SK-N-SH (cell line): ENCODE results near the gene CCDC71. TPM values are rescaled to one million over a fixed set of nuclear protein-coding genes. Genes with fewer than 3 reads are reported as not detected.

Experiments used
- CTCF ChIA-PET: fragments of 300-600, 350-600 bp; formaldehyde crosslinking; extraction: SDS; loops from one replicate; lab custom pipeline; 2021; lab: Yijun Ruan, JAX
- POLR2A ChIA-PET: fragments of 350-600 bp; sonication (Branson Sonifier 250); formaldehyde crosslinking; extraction: SDS; loops from one replicate; lab custom pipeline; 2020; ENCODE audit warnings: antibody characterized with exemption, inconsistent platforms; lab: Yijun Ruan, JAX
- DNase-seq: peaks from one replicate; pipeline ENCODE4 v3.0.0; 2012
- H2AFZ ChIP-seq: fragments of 200-600 bp; sonication (generic); 2 replicates; pipeline ENCODE4 v1.8.1; 2016; ENCODE audit warnings: antibody characterized with exemption, mild to moderate bottlenecking, low read depth
- H3F3A ChIP-seq: fragments of 200-600 bp; sonication (generic); replicated peaks from 2 replicates; pipeline ENCODE3; 2016; ENCODE audit warnings: antibody characterized with exemption, mild to moderate bottlenecking; ENCODE audit not compliant: insufficient read depth
- H3K27ac ChIP-seq, 2 experiments: fragments of 200-500 bp in 1 of 2; fragments of 200-600 bp in 1 of 2; sonication (Bioruptor generic) in 1 of 2; sonication (generic), shearing (Covaris generic) in 1 of 2; 2 replicates each; pipeline versions ENCODE4 v1.5.1 to v1.6.1; 2014 to 2016; ENCODE audit warnings: low read depth in 2 of 2, inconsistent platforms in 1 of 2, low read length in 1 of 2, mild to moderate bottlenecking in 1 of 2, mixed read lengths in 1 of 2
- H3K27me3 ChIP-seq: fragments of 200-600 bp; sonication (generic), shearing (Covaris generic); 2 replicates; pipeline ENCODE4 v1.6.1; 2016; ENCODE audit warnings: mixed run types; ENCODE audit not compliant: insufficient read depth
- H3K36me3 ChIP-seq, 2 experiments: fragments of 200-500 bp in 1 of 2; fragments of 200-600 bp in 1 of 2; sonication (Bioruptor generic) in 1 of 2; sonication (generic) in 1 of 2; replicated peaks in 1 of 2; 2 replicates each; pipeline versions ENCODE3 to v1.5.1; 2014 to 2016; ENCODE audit warnings: low read length in 1 of 2, mild to moderate bottlenecking in 1 of 2; ENCODE audit not compliant: insufficient read depth in 2 of 2, control insufficient read depth in 1 of 2
- H3K4me1 ChIP-seq, 2 experiments: fragments of 200-500 bp in 1 of 2; fragments of 200-600 bp in 1 of 2; sonication (Bioruptor generic) in 1 of 2; sonication (generic), shearing (Covaris generic) in 1 of 2; 2 replicates each; pipeline versions ENCODE4 v1.5.1 to v1.6.1; 2014 to 2016; ENCODE audit warnings: low read depth in 1 of 2, low read length in 1 of 2, mixed run types in 1 of 2; ENCODE audit not compliant: insufficient read depth in 2 of 2, control insufficient read depth in 1 of 2
- H3K4me2 ChIP-seq: fragments of 200-600 bp; sonication (generic), shearing (Covaris generic); 2 replicates; pipeline ENCODE4 v1.6.1; 2017; ENCODE audit warnings: mixed run types
- H3K4me3 ChIP-seq, 2 experiments: fragments of 200-500 bp in 1 of 2; fragments of 200-600 bp in 1 of 2; sonication (Bioruptor generic) in 1 of 2; sonication (generic), shearing (Covaris generic) in 1 of 2; 2 replicates each; pipeline versions ENCODE4 v1.5.1 to v1.8.1; 2014 to 2016; ENCODE audit warnings: low read depth in 2 of 2, inconsistent platforms in 1 of 2, low read length in 1 of 2, mild to moderate bottlenecking in 1 of 2, mixed read lengths in 1 of 2, moderate library complexity in 1 of 2
- H3K79me2 ChIP-seq: fragments of 200-600 bp; sonication (generic); 2 replicates; pipeline ENCODE4 v1.8.1; 2017; ENCODE audit warnings: mild to moderate bottlenecking; ENCODE audit not compliant: insufficient read depth
- H3K9ac ChIP-seq: fragments of 200-600 bp; sonication (generic); 2 replicates; pipeline ENCODE4 v1.6.1; 2017; ENCODE audit warnings: mixed run types
- H3K9me2 ChIP-seq: fragments of 200-600 bp; sonication (generic); 2 replicates; pipeline ENCODE4 v1.6.1; 2017; ENCODE audit warnings: mixed run types
- H3K9me3 ChIP-seq: fragments of 200-600 bp; sonication (generic); 2 replicates; pipeline ENCODE4 v1.6.1; 2017; ENCODE audit warnings: mixed run types, mild to moderate bottlenecking, moderate library complexity
- H4K20me1 ChIP-seq: fragments of 200-600 bp; sonication (generic); 2 replicates; pipeline ENCODE4 v1.6.1; 2017; ENCODE audit warnings: mild to moderate bottlenecking, mixed run types; ENCODE audit not compliant: insufficient read depth
- CHD2 ChIP-seq: fragments of 150-350 bp; IDR thresholded peaks from 2 replicates; pipeline ENCODE4 v1.6.1; 2018; ENCODE audit warnings: low read length; ENCODE audit not compliant: partially characterized antibody
- CTCF ChIP-seq: fragments of 200-600 bp; sonication (generic); IDR thresholded peaks from 2 replicates; pipeline ENCODE4 v1.6.1; 2017; ENCODE audit warnings: antibody characterized with exemption, mild to moderate bottlenecking, moderate library complexity
- EZH2phosphoT487 ChIP-seq: fragments of 200-600 bp; sonication (generic); IDR thresholded peaks from 2 replicates; pipeline ENCODE4 v1.6.1; 2017; ENCODE audit warnings: low read depth, mixed run types, mild to moderate bottlenecking, antibody characterized with exemption, moderate library complexity, borderline replicate concordance
- FOXJ3 ChIP-seq: sonication (generic); formaldehyde crosslinking; IDR thresholded peaks from 2 replicates; pipeline ENCODE4 v1.5.1; 2020; ENCODE audit warnings: mild to moderate bottlenecking, missing genetic modification reagents
- FOXM1 ChIP-seq: IDR thresholded peaks from 2 replicates; pipeline ENCODE4 v1.4.0; 2012; ENCODE audit warnings: low read depth, mild to moderate bottlenecking
- GATA2 ChIP-seq: sonication (generic); formaldehyde crosslinking; IDR thresholded peaks from 2 replicates; pipeline ENCODE4 v1.5.0; 2020; ENCODE audit warnings: mild to moderate bottlenecking, missing genetic modification reagents
- IRF3 ChIP-seq: fragments of 150-350 bp; IDR thresholded peaks from 2 replicates; pipeline ENCODE4 v1.6.1; 2016; ENCODE audit warnings: mild to moderate bottlenecking, low read depth, low read length
- JUND ChIP-seq: IDR thresholded peaks from 2 replicates; pipeline ENCODE4 v1.4.0; 2012
- MAX ChIP-seq: IDR thresholded peaks from 2 replicates; pipeline ENCODE4 v1.4.0; 2012; ENCODE audit warnings: low read depth
- MEF2A ChIP-seq: IDR thresholded peaks from 2 replicates; pipeline ENCODE4 v1.4.0; 2012; ENCODE audit warnings: low read depth, borderline replicate concordance
- MXI1 ChIP-seq: IDR thresholded peaks from 2 replicates; pipeline ENCODE4 v1.6.1; 2012; ENCODE audit warnings: mild to moderate bottlenecking, low read depth, low read length, improper control_type of control experiment
- NRF1 ChIP-seq: IDR thresholded peaks from 2 replicates; pipeline ENCODE4 v1.6.1; 2012; ENCODE audit warnings: low read depth, mild to moderate bottlenecking, low read length
- POLR2AphosphoS5 ChIP-seq: IDR thresholded peaks from 2 replicates; pipeline ENCODE4 v1.6.1; 2012; ENCODE audit warnings: low read depth, low read length
- RFX5 ChIP-seq: IDR thresholded peaks from 2 replicates; pipeline ENCODE4 v1.6.1; 2012; ENCODE audit warnings: mild to moderate bottlenecking, improper control_type of control experiment, low read length
- SIN3A ChIP-seq: IDR thresholded peaks from 2 replicates; pipeline ENCODE4 v1.6.1; 2012; ENCODE audit warnings: low read depth, mild to moderate bottlenecking, low read length, moderate library complexity, borderline replicate concordance
- SMC3 ChIP-seq: IDR thresholded peaks from 2 replicates; pipeline ENCODE4 v1.6.1; 2012; ENCODE audit warnings: low read depth, low read length, improper control_type of control experiment
- TAF1 ChIP-seq: IDR thresholded peaks from 2 replicates; pipeline ENCODE4 v1.6.1; 2012; ENCODE audit warnings: low read depth, mild to moderate bottlenecking, low read length, moderate library complexity, borderline replicate concordance
- TCF12 ChIP-seq: IDR thresholded peaks from 2 replicates; pipeline ENCODE4 v1.4.0; 2012
- YY1 ChIP-seq: IDR thresholded peaks from 2 replicates; pipeline ENCODE4 v1.4.0; 2012; ENCODE audit warnings: low read depth, mild to moderate bottlenecking
- WGBS: methylation state at CpG from one replicate; pipeline ENCODE4 v1.1.6; 2017; ENCODE audit warnings: low lambda C conversion rate; 5-methylcytosine and 5-hydroxymethylcytosine counted together
- polyA plus RNA-seq, 3 experiments: library from polyadenylated mRNA; depleted of rRNA; stranded (reverse); fragments of >200 nt; gene quantifications; 2 replicates each; pipeline ENCODE4 v1.2.3, GENCODE V29; 2012
- TF ChIP-seq, protein P1 (sequence below): fragments of 150-350 bp; IDR thresholded peaks from 2 replicates; pipeline ENCODE4 v1.6.1; 2017; ENCODE audit warnings: antibody characterized with exemption, low read length, low read depth, borderline replicate concordance

Gene CCDC71
- polyA plus RNA-seq, 1 of the 3 experiments (the other 2 are of a cell fraction) = 40.9 TPM

DNA sequence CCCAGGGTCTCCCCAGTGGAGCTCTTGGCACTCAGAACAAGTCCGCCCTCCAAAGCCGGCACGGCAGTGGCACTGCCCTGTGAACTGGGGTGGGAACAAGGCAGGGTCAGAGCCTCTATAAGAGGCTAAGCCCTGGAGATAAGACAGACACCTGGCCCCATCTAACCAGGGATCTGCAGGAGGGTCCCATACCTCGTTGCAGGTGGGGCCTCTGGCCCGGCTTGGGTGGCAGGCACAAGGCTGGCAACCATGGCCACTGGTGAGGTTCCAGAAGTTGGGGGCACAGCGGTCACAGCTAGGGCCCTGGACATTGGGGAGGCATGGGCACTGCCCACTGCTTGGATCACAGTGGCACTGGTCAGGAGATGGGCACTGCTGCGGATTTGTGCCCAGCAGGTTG lies 41.9 kb downstream of the CCDC71 start:
- ChIA-PET POLR2A (no interaction called here), CTCF (no interaction called here)
- H4K20me1 ChIP-seq = no peaks in the 10 kb centered on the region
- DNase-seq = no peak
- peaks cover 3 to 15% of the 10 kb centered on the region in 2 experiments; a peak in 2 of 4 replicates for H3K4me1 ChIP-seq
- peaks cover 19 to 58% of the 10 kb centered on the region in 2 experiments for H3K36me3 ChIP-seq
- H3K4me3 ChIP-seq = no peak overlapping the region
- H3K79me2 ChIP-seq = peaks cover 12% of the 10 kb centered on the region
- no CpG with 5 or more reads among the region's 7 CpGs for WGBS
- H3K9ac ChIP-seq = no peak overlapping the region
- H2AFZ ChIP-seq = no peak overlapping the region
- H3F3A ChIP-seq = peaks cover 35% of the 10 kb centered on the region
- no peaks in the 10 kb centered on the region for H3K9me3 ChIP-seq
- H3K4me2 ChIP-seq = no peak overlapping the region
- TF ChIP-seq SMC3 (no peak), RFX5 (no peak), TCF12 (no peak), TAF1 (no peak), EZH2phosphoT487 (no peak), FOXM1 (no peak), MEF2A (no peak), FOXJ3 (CRISPR knock-in tag) (no peak), CTCF (no peak), POLR2AphosphoS5 (no peak), IRF3 (no peak)
- TF ChIP-seq, protein P1, sequence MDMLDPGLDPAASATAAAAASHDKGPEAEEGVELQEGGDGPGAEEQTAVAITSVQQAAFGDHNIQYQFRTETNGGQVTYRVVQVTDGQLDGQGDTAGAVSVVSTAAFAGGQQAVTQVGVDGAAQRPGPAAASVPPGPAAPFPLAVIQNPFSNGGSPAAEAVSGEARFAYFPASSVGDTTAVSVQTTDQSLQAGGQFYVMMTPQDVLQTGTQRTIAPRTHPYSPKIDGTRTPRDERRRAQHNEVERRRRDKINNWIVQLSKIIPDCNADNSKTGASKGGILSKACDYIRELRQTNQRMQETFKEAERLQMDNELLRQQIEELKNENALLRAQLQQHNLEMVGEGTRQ = no peak
- TF ChIP-seq, all 33 proteins: peak for 0
- no peak overlapping the region for H3K27ac ChIP-seq
- H3K9me2 ChIP-seq = no peaks in the 10 kb centered on the region
- H3K27me3 ChIP-seq = no peaks in the 10 kb centered on the region

- H2AFZ ChIP-seq = no peak overlapping the region
- H3K4me3 ChIP-seq = no peak overlapping the region
- H3K79me2 ChIP-seq = peaks cover 18% of the 10 kb centered on the region
- H3K9me3 ChIP-seq = no peaks in the 10 kb centered on the region
- H3K9me2 ChIP-seq = no peaks in the 10 kb centered on the region
- POLR2A ChIA-PET = no interaction called here
- no peak for DNase-seq
- no peak overlapping the region for H3K27ac ChIP-seq
- CTCF ChIA-PET = no interaction called here
- H3K27me3 ChIP-seq = no peaks in the 10 kb centered on the region
- H3K9ac ChIP-seq = no peak overlapping the region
- peaks cover 7 to 19% of the 10 kb centered on the region in 2 experiments; a peak in 2 of 4 replicates for H3K4me1 ChIP-seq
- H3K36me3 ChIP-seq = peaks cover 22 to 61% of the 10 kb centered on the region in 2 experiments
- 94% methylated on average over 10 of the region's 17 CpGs for WGBS
- peaks cover 36% of the 10 kb centered on the region for H3F3A ChIP-seq
- H3K4me2 ChIP-seq = no peak overlapping the region
- no peaks in the 10 kb centered on the region for H4K20me1 ChIP-seq
- TF ChIP-seq SIN3A (no peak), IRF3 (no peak), GATA2 (CRISPR knock-in tag) (no peak), MXI1 (no peak), NRF1 (no peak), EZH2phosphoT487 (no peak), TCF12 (no peak), CHD2 (no peak), MEF2A (no peak), RFX5 (no peak), YY1 (no peak), POLR2AphosphoS5 (no peak), MAX (no peak), JUND (no peak)
- TF ChIP-seq, protein P1 = no peak
Measured at GRCh38 chr3:49123687-49124086, 42.4 kb downstream of the CCDC71 start.
